Kidney (tissue), 14 donors: Measurements from ENCODE around the gene MAMSTR. TPM values are rescaled to one million over a fixed set of nuclear protein-coding genes. Genes with fewer than 3 reads are reported as not detected.

Source experiments
- DNase-seq, 5 donors: peaks; one replicate each; pipeline ENCODE4 v3.0.0-alpha.2; 2013 to 2020
- FAIRE-seq: peaks from 2 replicates; lab custom pipeline; 2012; peaks lifted over from hg19 to GRCh38; lab: Jason Lieb, UNC
- H3K27ac ChIP-seq, 2 donors: one replicate each; pipeline ENCODE4 v1.7.0; 2013; ENCODE audit warnings: low read depth in 2 of 2, low read length in 2 of 2, inconsistent platforms in 1 of 2
- H3K27me3 ChIP-seq: one replicate; pipeline ENCODE4 v1.7.1; 2013; ENCODE audit warnings: low read length, inconsistent platforms; ENCODE audit not compliant: control insufficient read depth, insufficient read depth
- H3K36me3 ChIP-seq, 3 donors: one replicate each; pipeline versions ENCODE4 v1.7.0 to v1.7.1; 2013; ENCODE audit warnings: low read length in 3 of 3, control low read depth in 1 of 3, inconsistent platforms in 1 of 3; ENCODE audit not compliant: insufficient read depth in 3 of 3, control insufficient read depth in 2 of 3
- H3K4me1 ChIP-seq, 3 donors: one replicate each; pipeline versions ENCODE4 v1.7.0 to v1.7.1; 2013; ENCODE audit warnings: low read length in 3 of 3, inconsistent platforms in 1 of 3, low read depth in 1 of 3; ENCODE audit not compliant: control insufficient read depth in 2 of 3, insufficient read depth in 2 of 3
- H3K4me3 ChIP-seq, 3 donors: one replicate each; pipeline versions ENCODE4 v1.7.0 to v1.8.1; 2013; ENCODE audit warnings: low read length in 3 of 3, control low read depth in 1 of 3, inconsistent platforms in 1 of 3
- H3K9ac ChIP-seq, 3 donors: one replicate each; pipeline versions ENCODE4 v1.7.0 to v1.7.1; 2013; ENCODE audit warnings: low read length in 3 of 3, control low read depth in 1 of 3, inconsistent platforms in 1 of 3
- H3K9me3 ChIP-seq, 3 donors: one replicate each; pipeline versions ENCODE4 v1.7.0 to v1.7.1; 2013; ENCODE audit warnings: low read length in 3 of 3, control low read depth in 1 of 3, inconsistent platforms in 1 of 3; ENCODE audit not compliant: control insufficient read depth in 2 of 3, insufficient read depth in 1 of 3
- intact Hi-C: fragments of 100-400 bp; cut with DNase I; formaldehyde crosslinking; loops from one replicate; pipeline ENCODE4 v1.11.1; 2022
- polyA plus RNA-seq: library from polyadenylated mRNA; stranded (reverse); fragments of 350-450 nt; fragmentation: Illumina TruSeq; extraction: RNeasy Lipid Tissue Mini Kit (QIAGEN cat#74804); gene quantifications from one replicate; pipeline ENCODE4 v1.2.3, GENCODE V29; 2014; ENCODE audit warnings: low read depth, low replicate concordance; ENCODE audit not compliant: insufficient read depth
- total RNA-seq: library from RNA; stranded (reverse); fragmentation: NEBNext Ultra II Directional; extraction: Animal tissue kit (Norgen Biotek cat#: 25700); gene quantifications from one replicate; pipeline ENCODE4 v1.2.1, GENCODE V29; 2021
- TF ChIP-seq, protein P1 (sequence below): IDR thresholded peaks from 3 replicates; pipeline ENCODE4 v1.5.1; 2012; ENCODE audit warnings: mild to moderate bottlenecking, moderate library complexity, borderline replicate concordance; ENCODE audit not compliant: insufficient read depth; ENCODE audit errors: extremely low read depth
- donor health status: control.
- donor health status: control.
- donor health status: control.
- donor health status: control.
- donor health status: control.
- donor health status: DM: yes; HTN: yes; CAD: no.
- donor health status: Normal renal cell carcinoma (clear cell type).

The MAMSTR gene
- total and polyA plus RNA-seq, 2 donors from 2014 or later: 2.2 to 3.6 TPM

DNA sequence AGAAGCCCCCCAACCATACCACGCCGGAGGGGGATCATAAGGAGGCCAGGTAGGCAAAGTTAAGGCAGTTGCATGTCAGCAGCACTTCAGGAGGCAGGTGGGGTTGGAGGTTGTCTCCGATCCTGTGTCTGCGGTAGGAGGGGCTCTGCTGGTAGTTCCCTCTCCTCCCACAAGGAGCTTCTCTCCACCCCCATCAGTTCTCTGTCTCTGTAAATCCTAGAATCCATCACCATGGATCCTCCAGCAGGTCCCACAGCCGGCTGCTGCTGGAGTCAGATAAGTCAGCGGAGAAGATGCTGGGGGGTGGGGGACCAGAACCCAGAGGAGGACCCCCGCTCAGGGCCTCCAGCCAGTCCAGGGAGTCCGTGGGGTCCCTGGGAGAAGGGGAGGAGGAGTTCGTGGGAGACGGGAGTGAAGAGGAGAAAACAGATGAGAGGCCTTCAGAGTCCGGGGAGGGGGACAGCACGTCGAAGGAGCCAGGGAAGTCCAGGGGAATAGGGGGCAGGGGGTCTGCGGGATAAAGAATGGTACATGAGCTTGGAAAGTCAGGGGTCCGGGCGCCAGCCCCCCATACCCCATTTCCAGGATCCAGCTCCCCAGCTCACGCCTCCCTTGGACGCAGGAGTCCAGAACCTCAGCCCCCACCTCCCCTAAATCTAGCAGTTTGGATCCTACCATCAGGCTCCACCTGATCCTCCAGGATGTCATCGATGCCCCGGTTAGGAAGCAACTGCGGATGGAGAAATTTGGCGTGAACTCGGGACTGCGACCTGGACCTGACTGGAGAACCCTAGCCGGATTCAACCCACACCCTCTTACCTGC lies 6.3 kb downstream of the MAMSTR start:
- intact Hi-C loops: no loop called here
- Histone ChIP-seq H3K9me3 (no peaks in the 10 kb centered on the region), H3K27me3 (no peaks in the 10 kb centered on the region), H3K36me3 (no peaks in the 10 kb centered on the region), H3K9ac (peak overlapping the region; percentile 49 to 72 (median 67)), H3K4me1 (peaks cover 0 to 18% (median 8%) of the 10 kb centered on the region in 3 donors), H3K4me3 (peak overlapping the region; percentile 75 to 82 (median 81)), H3K27ac (peak overlapping the region; percentile 5 to 51)
- TF ChIP-seq, protein P1, sequence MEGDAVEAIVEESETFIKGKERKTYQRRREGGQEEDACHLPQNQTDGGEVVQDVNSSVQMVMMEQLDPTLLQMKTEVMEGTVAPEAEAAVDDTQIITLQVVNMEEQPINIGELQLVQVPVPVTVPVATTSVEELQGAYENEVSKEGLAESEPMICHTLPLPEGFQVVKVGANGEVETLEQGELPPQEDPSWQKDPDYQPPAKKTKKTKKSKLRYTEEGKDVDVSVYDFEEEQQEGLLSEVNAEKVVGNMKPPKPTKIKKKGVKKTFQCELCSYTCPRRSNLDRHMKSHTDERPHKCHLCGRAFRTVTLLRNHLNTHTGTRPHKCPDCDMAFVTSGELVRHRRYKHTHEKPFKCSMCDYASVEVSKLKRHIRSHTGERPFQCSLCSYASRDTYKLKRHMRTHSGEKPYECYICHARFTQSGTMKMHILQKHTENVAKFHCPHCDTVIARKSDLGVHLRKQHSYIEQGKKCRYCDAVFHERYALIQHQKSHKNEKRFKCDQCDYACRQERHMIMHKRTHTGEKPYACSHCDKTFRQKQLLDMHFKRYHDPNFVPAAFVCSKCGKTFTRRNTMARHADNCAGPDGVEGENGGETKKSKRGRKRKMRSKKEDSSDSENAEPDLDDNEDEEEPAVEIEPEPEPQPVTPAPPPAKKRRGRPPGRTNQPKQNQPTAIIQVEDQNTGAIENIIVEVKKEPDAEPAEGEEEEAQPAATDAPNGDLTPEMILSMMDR: no peak
- FAIRE-seq: no peak
- peak in 4 of 5 donors; percentile 30 to 82 (median 63) for DNase-seq

DNA sequence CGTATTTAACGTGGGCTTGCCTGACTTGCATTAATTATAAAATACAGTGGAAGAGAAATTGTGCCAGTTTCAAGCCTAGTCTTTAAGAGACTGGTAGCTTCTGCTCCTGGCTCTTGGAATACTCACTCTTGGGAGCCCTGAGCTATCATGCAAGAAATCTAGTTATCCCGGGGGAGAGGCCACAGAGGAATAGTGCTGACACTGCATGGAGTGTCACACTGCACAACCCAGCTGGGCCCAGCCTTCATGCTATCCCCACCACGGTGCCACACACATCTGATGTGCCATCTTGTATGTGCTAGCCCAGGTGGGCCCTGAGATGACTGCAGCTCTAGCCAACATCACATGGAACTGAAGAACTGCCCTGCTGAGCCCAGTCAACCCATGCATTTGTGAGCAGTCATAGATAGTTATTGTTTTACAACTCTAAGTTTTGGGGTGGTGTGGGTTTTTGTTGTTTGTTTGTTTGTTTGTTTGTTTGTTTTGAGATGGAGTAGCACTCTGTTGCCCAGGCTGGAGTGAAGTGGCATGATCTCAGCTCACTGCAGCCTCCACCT lies 8.3 kb downstream of the MAMSTR start:
- intact Hi-C loops: no loop called here
- DNase-seq: no peak
- TF ChIP-seq, protein P1: no peak
- Histone ChIP-seq H3K27ac (no peak overlapping the region), H3K36me3 (no peaks in the 10 kb centered on the region), H3K4me1 (peaks cover 0 to 15% (median 8%) of the 10 kb centered on the region in 3 donors), H3K9ac (no peak overlapping the region), H3K4me3 (no peak overlapping the region), H3K9me3 (no peaks in the 10 kb centered on the region), H3K27me3 (no peaks in the 10 kb centered on the region)
- no peak for FAIRE-seq

DNA sequence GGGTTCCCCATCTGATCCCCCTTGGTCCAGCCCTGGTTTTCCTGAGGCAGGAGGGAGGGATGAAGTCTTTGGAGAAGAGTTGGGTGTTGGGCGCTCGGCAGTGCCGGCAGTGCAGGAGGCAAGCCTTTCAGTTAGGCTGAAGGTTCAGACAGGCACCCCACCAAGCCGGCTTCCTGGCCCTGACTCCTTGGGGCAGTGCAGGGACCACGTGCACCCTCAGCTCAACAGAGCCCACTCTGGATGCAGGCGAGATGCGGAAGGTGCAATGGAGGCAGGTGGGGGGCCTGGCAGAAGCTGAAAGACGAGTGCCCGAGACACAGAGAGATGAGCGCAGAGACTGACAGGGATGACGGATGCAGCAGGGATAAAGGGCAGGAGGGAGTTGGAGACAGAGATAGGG lies 11.1 kb downstream of the MAMSTR start:
- TF ChIP-seq, protein P1: no peak
- DNase-seq (no peak), FAIRE-seq (no peak)
- no peak overlapping the region for H3K27ac ChIP-seq
- H3K4me3 ChIP-seq: no peak overlapping the region
- H3K9me3 ChIP-seq: no peaks in the 10 kb centered on the region
- intact Hi-C loops: no loop called here
- H3K27me3 ChIP-seq: no peaks in the 10 kb centered on the region
- peaks cover 0 to 6% (median 5%) of the 10 kb centered on the region in 3 donors for H3K4me1 ChIP-seq
- no peaks in the 10 kb centered on the region for H3K36me3 ChIP-seq
- no peak overlapping the region for H3K9ac ChIP-seq
